HUES64 (cell line): Measurements from ENCODE around the gene NUDT22.

Experiments
- H3K27ac ChIP-seq: 2 replicates; pipeline ENCODE4 v1.7.0; 2013; ENCODE audit warnings: low read depth, low read length, inconsistent platforms
- H3K27me3 ChIP-seq: 2 replicates; pipeline ENCODE4 v1.6.1; 2013; ENCODE audit warnings: mild to moderate bottlenecking, low read length; ENCODE audit not compliant: insufficient read depth
- H3K36me3 ChIP-seq: 2 replicates; pipeline ENCODE4 v1.6.1; 2013; ENCODE audit warnings: mild to moderate bottlenecking, low read length; ENCODE audit not compliant: insufficient read depth
- H3K4me1 ChIP-seq: 2 replicates; pipeline ENCODE4 v1.6.1; 2013; ENCODE audit warnings: mild to moderate bottlenecking, low read length, moderate library complexity; ENCODE audit not compliant: insufficient read depth
- H3K4me3 ChIP-seq: 2 replicates; pipeline ENCODE4 v1.5.1; 2013; ENCODE audit warnings: mild to moderate bottlenecking, low read length, moderate library complexity
- H3K9ac ChIP-seq: 2 replicates; pipeline ENCODE4 v1.6.1; 2013; ENCODE audit warnings: mild to moderate bottlenecking, low read depth, low read length
- H3K9me3 ChIP-seq: 2 replicates; pipeline ENCODE4 v1.6.1; 2013; ENCODE audit warnings: low read depth, low read length; ENCODE audit not compliant: insufficient read depth
- WGBS: fragments of 150-250, 120-280 bp; methylation state at CpG from one replicate; pipeline ENCODE4 v1.1.7; 2013; ENCODE audit warnings: missing lambda C conversion rate; 5-methylcytosine and 5-hydroxymethylcytosine counted together

Gene NUDT22

DNA sequence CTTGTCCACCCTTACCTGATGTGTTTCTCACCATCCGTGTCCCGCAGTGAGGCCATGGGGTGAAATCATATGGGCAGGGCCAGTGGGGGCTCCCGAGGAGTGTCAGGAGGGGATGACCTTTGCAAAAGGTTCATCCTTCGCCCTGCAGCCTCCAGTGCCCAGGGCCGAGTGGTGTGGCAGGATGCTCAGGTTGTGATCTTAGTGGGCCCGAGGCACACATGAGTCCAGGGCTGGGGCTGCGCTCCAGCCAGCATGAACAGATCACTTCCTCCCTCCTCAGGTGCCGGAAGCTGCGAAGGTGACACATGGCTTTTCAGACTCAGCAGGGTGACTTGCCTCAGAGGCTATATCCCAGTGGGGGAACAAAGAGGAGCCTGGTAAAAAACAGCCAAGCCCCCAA, 12.0 kb downstream of the NUDT22 start:
- Histone ChIP-seq H3K36me3 (peaks cover 10% of the 10 kb centered on the region), H3K27me3 (peaks cover 5% of the 10 kb centered on the region; the same call in 1 of the 2 replicates), H3K4me3 (no peak overlapping the region), H3K27ac (no peak overlapping the region), H3K9me3 (no peaks in the 10 kb centered on the region), H3K4me1 (peaks cover 10% of the 10 kb centered on the region; the same call in 1 of the 2 replicates), H3K9ac (no peak overlapping the region)
- 89% methylated on average over 9 of the region's 9 CpGs for WGBS

DNA sequence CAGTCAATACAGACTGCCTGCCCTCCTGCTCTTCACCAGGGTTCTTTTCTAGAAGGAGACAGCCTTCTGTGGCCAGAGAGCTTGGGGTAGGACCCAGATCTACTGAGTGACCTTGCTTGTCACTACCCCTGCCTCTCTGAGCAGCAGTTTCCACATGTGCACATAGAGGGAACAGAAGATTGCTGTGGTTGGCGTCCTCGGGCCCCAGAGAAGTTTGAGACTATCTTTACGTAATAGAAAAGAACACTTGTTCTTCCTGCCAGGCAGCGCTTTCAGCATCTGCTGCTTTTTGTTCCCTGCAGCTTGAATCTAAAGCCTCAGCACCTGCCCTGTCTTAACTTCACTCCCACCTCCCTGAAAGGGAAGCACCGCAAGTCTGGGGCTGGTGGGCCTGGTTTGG, 12.9 kb downstream of the NUDT22 start:
- WGBS: 95% methylated on average over 5 of the region's 5 CpGs
- H3K4me1 ChIP-seq: peaks cover 15% of the 10 kb centered on the region; the same call in 1 of the 2 replicates
- H3K27me3 ChIP-seq: no peaks in the 10 kb centered on the region; the same call in 1 of the 2 replicates
- no peak overlapping the region for H3K4me3 ChIP-seq
- H3K36me3 ChIP-seq: peaks cover 20% of the 10 kb centered on the region
- H3K9ac ChIP-seq: no peak overlapping the region
- no peaks in the 10 kb centered on the region for H3K9me3 ChIP-seq
- no peak overlapping the region for H3K27ac ChIP-seq

DNA sequence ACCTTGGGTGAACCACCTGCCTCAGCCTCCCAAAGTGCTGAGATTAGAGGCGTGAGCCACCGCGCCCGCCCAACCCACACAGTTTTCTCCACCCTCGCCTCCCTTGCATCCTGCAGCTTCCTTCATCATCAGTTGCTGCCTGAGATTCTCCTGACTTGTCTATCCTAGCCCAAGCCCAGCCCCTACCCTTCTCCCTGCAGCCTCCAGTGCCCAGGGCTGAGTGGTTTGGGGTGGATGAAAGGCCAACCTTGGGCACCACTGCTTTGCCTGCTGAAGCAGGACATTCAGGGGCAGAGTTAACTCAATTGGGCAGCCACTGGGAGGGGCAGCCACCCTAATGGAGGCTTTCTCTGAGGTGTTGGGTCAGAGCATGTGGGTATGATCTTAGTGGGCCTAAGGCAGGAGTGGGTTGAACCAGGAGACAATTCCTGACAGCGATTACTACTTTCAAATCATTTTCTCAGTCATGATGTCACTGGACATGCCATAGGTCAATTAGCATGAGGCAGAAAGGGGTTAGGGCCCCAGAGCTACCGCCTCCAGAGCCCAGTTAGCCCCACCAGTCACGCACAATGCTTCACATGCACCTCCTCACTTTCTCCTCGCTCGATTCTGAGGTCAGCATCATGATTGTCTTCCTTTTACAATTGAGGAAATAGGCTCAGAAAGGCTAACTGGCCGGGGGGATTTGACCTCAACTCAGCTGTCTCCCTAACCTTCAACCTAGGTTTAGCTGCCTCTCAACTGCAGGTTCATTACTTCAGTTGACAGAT, 13.8 kb downstream of the NUDT22 start:
- Histone ChIP-seq H3K27ac (peak overlapping the region; percentile 99), H3K9me3 (no peaks in the 10 kb centered on the region), H3K4me1 (peaks cover 15% of the 10 kb centered on the region; the same call in 1 of the 2 replicates), H3K4me3 (peak overlapping the region; percentile 76), H3K36me3 (peaks cover 24% of the 10 kb centered on the region), H3K9ac (peak overlapping the region; percentile 89), H3K27me3 (no peaks in the 10 kb centered on the region; the same call in 1 of the 2 replicates)
- WGBS: 87% methylated on average over 11 of the region's 11 CpGs

GRCh38 chr11:64240435-64241240, 14.6 kb downstream of the NUDT22 start, which contains the start of gene FKBP2:
Gene FKBP2 (plus strand): TSS chr11:64241095. CDS start chr11:64242388, 1,293 bp downstream.
- no peaks in the 10 kb centered on the region for H3K9me3 ChIP-seq
- WGBS: 3% methylated on average over 58 of the region's 58 CpGs
- H3K27ac ChIP-seq: peak within 1 kb of the TSS; percentile 99
- peaks cover 15% of the 10 kb centered on the region; the same call in 1 of the 2 replicates for H3K4me1 ChIP-seq
- no peaks in the 10 kb centered on the region for H3K27me3 ChIP-seq
- peak within 1 kb of the TSS; percentile 89 for H3K9ac ChIP-seq
- H3K4me3 ChIP-seq: peak within 1 kb of the TSS; percentile 76
- H3K36me3 ChIP-seq: peaks cover 28% of the 10 kb centered on the region

DNA sequence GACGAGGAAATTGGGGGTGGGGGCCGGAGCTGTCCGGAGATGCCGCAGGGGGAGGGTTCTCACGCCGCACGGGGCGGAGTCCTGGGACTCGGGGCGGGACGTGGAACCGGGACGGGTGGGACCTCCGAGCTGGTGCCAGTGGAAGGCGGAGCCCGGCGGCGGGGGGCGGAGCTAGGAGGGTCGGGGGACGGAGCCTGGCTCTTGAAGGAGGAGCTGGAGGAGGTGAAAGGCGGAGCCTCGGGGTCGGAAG, 15.1 kb downstream of the NUDT22 start:
- Histone ChIP-seq H3K27me3 (no peaks in the 10 kb centered on the region), H3K9me3 (no peaks in the 10 kb centered on the region), H3K27ac (peak overlapping the region; percentile 99), H3K4me1 (peaks cover 15% of the 10 kb centered on the region; the same call in 1 of the 2 replicates), H3K9ac (peak overlapping the region; percentile 89), H3K4me3 (peak overlapping the region; percentile 76), H3K36me3 (peaks cover 28% of the 10 kb centered on the region)
- WGBS: 3% methylated on average over 24 of the region's 24 CpGs

DNA sequence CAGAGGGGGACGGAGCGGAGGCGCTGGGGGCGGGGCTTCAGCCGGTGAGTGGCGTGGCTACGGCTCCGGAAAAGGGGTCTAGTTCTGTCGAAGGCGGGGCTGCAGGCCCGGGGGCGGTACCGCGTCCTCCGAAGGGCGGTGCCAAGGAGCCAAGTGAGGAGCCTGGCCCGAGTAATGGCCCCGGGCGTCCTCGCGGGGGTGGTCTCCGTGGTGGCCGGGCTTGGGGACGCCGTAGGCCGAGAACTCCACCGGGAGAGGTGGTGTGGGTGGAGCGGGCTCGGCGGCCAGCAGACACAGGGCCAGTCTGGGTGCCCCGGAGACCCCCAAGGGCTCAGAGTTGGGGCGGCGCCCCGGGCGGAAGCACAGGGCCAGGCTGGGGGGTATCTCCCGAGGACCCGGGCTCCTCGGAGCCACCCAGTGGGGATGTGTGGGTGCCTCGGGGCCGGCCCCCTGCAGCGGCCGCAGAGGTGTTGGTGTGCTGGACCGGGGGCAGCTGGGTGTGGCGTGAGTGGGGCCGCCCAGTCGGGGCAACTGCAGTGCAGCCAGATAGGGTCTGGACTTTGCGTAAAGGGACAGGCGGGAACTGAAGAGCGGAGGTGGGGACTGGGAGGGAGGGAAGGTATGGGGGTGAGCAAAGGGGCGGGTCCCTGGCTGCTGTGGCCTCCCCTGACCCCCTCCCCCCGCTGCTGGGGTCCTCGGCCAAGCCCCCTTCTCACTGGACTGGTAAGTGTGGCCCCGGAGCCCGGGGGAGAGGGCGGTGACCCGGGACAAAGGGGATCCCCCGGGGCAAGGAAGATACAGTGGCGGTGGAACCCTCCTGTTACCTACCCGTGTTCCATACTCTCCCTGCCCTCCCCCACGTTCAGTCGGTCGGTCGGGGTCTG, 15.7 kb downstream of the NUDT22 start:
- Histone ChIP-seq H3K4me3 (peak overlapping the region; percentile 76), H3K9me3 (no peaks in the 10 kb centered on the region), H3K4me1 (peaks cover 15% of the 10 kb centered on the region; the same call in 1 of the 2 replicates), H3K9ac (peak overlapping the region; percentile 89), H3K36me3 (peaks cover 28% of the 10 kb centered on the region), H3K27ac (peak overlapping the region; percentile 91), H3K27me3 (no peaks in the 10 kb centered on the region)
- WGBS: under 1% methylated on average over 62 of the region's 63 CpGs

- Histone ChIP-seq H3K9me3 (no peaks in the 10 kb centered on the region), H3K9ac (no peak overlapping the region), H3K4me1 (peaks cover 22% of the 10 kb centered on the region), H3K36me3 (peaks cover 27% of the 10 kb centered on the region), H3K27me3 (no peaks in the 10 kb centered on the region), H3K27ac (no peak overlapping the region), H3K4me3 (no peak overlapping the region)
- WGBS: 89% methylated on average over 8 of the region's 8 CpGs
These were observed 17.3 kb downstream of the NUDT22 start for GRCh38 chr11:64243236-64243854.

- WGBS: 76% methylated on average over 5 of the region's 5 CpGs
- Histone ChIP-seq H3K27me3 (no peaks in the 10 kb centered on the region), H3K27ac (no peak overlapping the region; the same call in 1 of the 2 replicates), H3K9ac (no peak overlapping the region), H3K4me1 (peaks cover 30% of the 10 kb centered on the region), H3K36me3 (peaks cover 20% of the 10 kb centered on the region), H3K9me3 (no peaks in the 10 kb centered on the region), H3K4me3 (no peak overlapping the region)
These were observed 18.0 kb downstream of the NUDT22 start for GRCh38 chr11:64244107-64244506.

DNA sequence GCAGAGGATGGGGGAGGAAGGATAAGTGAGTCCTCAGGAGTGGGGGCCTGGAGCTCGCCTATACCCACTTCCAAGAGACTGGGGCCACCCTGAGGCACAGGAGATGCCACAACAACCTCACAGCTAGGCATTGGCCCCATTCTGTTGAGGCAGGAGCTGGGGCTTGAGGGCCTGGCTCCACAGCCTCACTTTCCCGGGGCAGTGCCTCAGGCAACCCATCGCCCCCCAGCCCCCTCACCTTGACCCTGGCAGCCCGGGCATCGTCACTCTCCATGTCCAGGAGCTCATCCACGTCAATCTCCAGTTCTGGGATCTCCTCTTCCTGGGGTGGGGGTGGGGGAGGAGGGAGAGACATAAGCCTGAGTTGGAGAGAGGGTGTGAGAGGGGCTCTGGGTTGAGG, 18.9 kb downstream of the NUDT22 start:
- WGBS: 80% methylated on average over 5 of the region's 6 CpGs
- Histone ChIP-seq H3K27me3 (no peaks in the 10 kb centered on the region), H3K4me3 (peak overlapping the region; percentile 93), H3K36me3 (peaks cover 19% of the 10 kb centered on the region), H3K9me3 (no peaks in the 10 kb centered on the region), H3K4me1 (peaks cover 34% of the 10 kb centered on the region), H3K9ac (peak overlapping the region; percentile 88; the same call in 1 of the 2 replicates), H3K27ac (peak overlapping the region; percentile 84; the same call in 1 of the 2 replicates)

DNA sequence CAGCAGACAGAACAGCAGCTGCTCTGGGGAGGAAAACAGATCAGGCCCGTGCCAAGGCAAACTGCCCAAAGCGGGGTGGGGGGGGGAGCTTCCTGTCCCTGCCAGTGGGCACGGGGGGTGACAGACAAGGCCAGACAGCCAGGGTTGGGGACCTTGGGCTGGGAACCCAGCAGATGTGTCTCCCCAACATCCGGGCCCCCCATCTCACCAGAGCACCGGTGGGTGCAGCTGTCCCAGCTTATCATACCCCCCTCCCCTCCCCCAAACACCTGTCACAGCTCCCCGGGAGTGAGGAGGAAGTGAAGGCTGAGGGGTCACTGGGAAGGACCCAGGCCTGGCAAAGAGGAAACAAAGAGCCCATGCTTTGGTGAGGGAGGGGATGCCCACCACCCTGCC, 19.3 kb downstream of the NUDT22 start:
- Histone ChIP-seq H3K4me1 (peaks cover 34% of the 10 kb centered on the region), H3K27me3 (no peaks in the 10 kb centered on the region), H3K27ac (peak overlapping the region; percentile 84), H3K36me3 (peaks cover 19% of the 10 kb centered on the region), H3K4me3 (peak overlapping the region; percentile 93), H3K9me3 (no peaks in the 10 kb centered on the region), H3K9ac (peak overlapping the region; percentile 88)
- 25% methylated on average over 6 of the region's 6 CpGs for WGBS
